ENCODE measurements around the gene SUPT6H. TPM values are rescaled to one million over a fixed set of nuclear protein-coding genes. Genes with fewer than 3 reads are reported as not detected.

SUPT6H gene
- total RNA-seq, 1 donor, result 46.8 TPM

- TF ChIP-seq CTCF (IDR thresholded peaks at IDR 0.05; ENCODE audit: insufficient read depth, low read length), result no peak
- no peak overlapping the region for H3K4me3 ChIP-seq (ENCODE audit: low read depth, low read length)
- no peak for DNase-seq (ENCODE audit: low read depth)
These were observed 43.5 kb upstream of the SUPT6H start for GRCh38 chr17:28618464-28618863.

- H3K4me3 ChIP-seq (ENCODE audit: low read depth, low read length), result no peak overlapping the region
- no peak for TF ChIP-seq CTCF (IDR thresholded peaks at IDR 0.05; ENCODE audit: insufficient read depth, low read length)
- DNase-seq (ENCODE audit: low read depth), result no peak
These were observed 42.0 kb upstream of the SUPT6H start for GRCh38 chr17:28620010-28620409.

GRCh38 chr17:28622186-28622585 lies 39.8 kb upstream of the SUPT6H start:
- H3K4me3 ChIP-seq (ENCODE audit: low read depth, low read length), result no peak overlapping the region
- TF ChIP-seq CTCF (IDR thresholded peaks at IDR 0.05; ENCODE audit: insufficient read depth, low read length), result no peak
- DNase-seq (ENCODE audit: low read depth), result no peak

GRCh38 chr17:28623696-28624095 lies 38.3 kb upstream of the SUPT6H start:
- no peak for TF ChIP-seq CTCF (IDR thresholded peaks at IDR 0.05; ENCODE audit: insufficient read depth, low read length)
- H3K4me3 ChIP-seq (ENCODE audit: low read depth, low read length), result no peak overlapping the region
- no peak for DNase-seq (ENCODE audit: low read depth)

GRCh38 chr17:28624148-28624547 lies 37.9 kb upstream of the SUPT6H start:
- no peak for TF ChIP-seq CTCF (IDR thresholded peaks at IDR 0.05; ENCODE audit: insufficient read depth, low read length)
- no peak for DNase-seq (ENCODE audit: low read depth)
- no peak overlapping the region for H3K4me3 ChIP-seq (ENCODE audit: low read depth, low read length)

GRCh38 chr17:28626818-28627217 lies 35.2 kb upstream of the SUPT6H start:
- TF ChIP-seq CTCF (IDR thresholded peaks at IDR 0.05; ENCODE audit: insufficient read depth, low read length), result no peak
- no peak for DNase-seq (ENCODE audit: low read depth)
- no peak overlapping the region for H3K4me3 ChIP-seq (ENCODE audit: low read depth, low read length)

- H3K4me3 ChIP-seq (ENCODE audit: low read depth, low read length), result no peak overlapping the region
- TF ChIP-seq CTCF (IDR thresholded peaks at IDR 0.05; ENCODE audit: insufficient read depth, low read length), result no peak
- no peak for DNase-seq (ENCODE audit: low read depth)
These were observed 27.7 kb upstream of the SUPT6H start for GRCh38 chr17:28634206-28634865.

Data from fibroblast of the aortic adventitia (primary cell).